HG02623 (cell line): Measurements from ENCODE around the gene SNPH.

Source experiments
- ATAC-seq: cut with Tn5 transposase; IDR thresholded peaks from one replicate; pipeline ENCODE4 v1.9.1; 2021; ENCODE audit warnings: moderate library complexity; ENCODE audit not compliant: unreplicated experiment

SNPH gene

GRCh38 chr20:1304710-1305515, 38.8 kb downstream of the SNPH start:
- ATAC-seq = no peak

- ATAC-seq = no peak
These were observed 39.6 kb downstream of the SNPH start for GRCh38 chr20:1305712-1306111.

GRCh38 chr20:1306316-1307135, 40.4 kb downstream of the SNPH start:
- no peak for ATAC-seq

GRCh38 chr20:1307171-1307570, 41.1 kb downstream of the SNPH start:
- ATAC-seq = no peak

- no peak for ATAC-seq
These were observed 41.5 kb downstream of the SNPH start for GRCh38 chr20:1307571-1307971.

GRCh38 chr20:1308067-1308701, 42.1 kb downstream of the SNPH start:
- no peak for ATAC-seq

- no peak for ATAC-seq
These were observed 42.6 kb downstream of the SNPH start for GRCh38 chr20:1308702-1309095.

- no peak for ATAC-seq
These were observed 43.3 kb downstream of the SNPH start for GRCh38 chr20:1309439-1309847.

- no peak for ATAC-seq
These were observed 44.0 kb downstream of the SNPH start for GRCh38 chr20:1310071-1310470.

GRCh38 chr20:1310506-1311190, 44.6 kb downstream of the SNPH start:
- ATAC-seq = no peak

- no peak for ATAC-seq
These were observed 46.2 kb downstream of the SNPH start for GRCh38 chr20:1312308-1312707.

- no peak for ATAC-seq
These were observed 46.8 kb downstream of the SNPH start for GRCh38 chr20:1312904-1313235.

GRCh38 chr20:1313236-1313964, 47.3 kb downstream of the SNPH start:
- no peak for ATAC-seq

- ATAC-seq = no peak
These were observed 49.7 kb downstream of the SNPH start for GRCh38 chr20:1315804-1316203.

GRCh38 chr20:1317545-1318255, 51.6 kb downstream of the SNPH start:
- no peak for ATAC-seq

GRCh38 chr20:1319051-1319450, 53.0 kb downstream of the SNPH start:
- no peak for ATAC-seq

- ATAC-seq = no peak
These were observed 53.4 kb downstream of the SNPH start for GRCh38 chr20:1319462-1319861.

GRCh38 chr20:1320016-1320415, 53.9 kb downstream of the SNPH start:
- ATAC-seq = no peak

- ATAC-seq = no peak
These were observed 55.0 kb downstream of the SNPH start for GRCh38 chr20:1320902-1321653.

GRCh38 chr20:1321654-1321939, 55.5 kb downstream of the SNPH start:
- no peak for ATAC-seq
